A549 treated with Hydrocortisone at 1 μM for 4 hours (cell line): ENCODE results near the gene ANOS1. TPM values are rescaled to one million over a fixed set of nuclear protein-coding genes. Genes with fewer than 3 reads are reported as not detected.

ENCODE experiments used
- total RNA-seq: library from RNA; stranded (reverse); fragments of 200-300 nt; extraction: Qiagen RNA extraction; gene quantifications from 5 replicates; pipeline ENCODE4 v1.2.3, GENCODE V29; 2022

The ANOS1 gene, protein sequence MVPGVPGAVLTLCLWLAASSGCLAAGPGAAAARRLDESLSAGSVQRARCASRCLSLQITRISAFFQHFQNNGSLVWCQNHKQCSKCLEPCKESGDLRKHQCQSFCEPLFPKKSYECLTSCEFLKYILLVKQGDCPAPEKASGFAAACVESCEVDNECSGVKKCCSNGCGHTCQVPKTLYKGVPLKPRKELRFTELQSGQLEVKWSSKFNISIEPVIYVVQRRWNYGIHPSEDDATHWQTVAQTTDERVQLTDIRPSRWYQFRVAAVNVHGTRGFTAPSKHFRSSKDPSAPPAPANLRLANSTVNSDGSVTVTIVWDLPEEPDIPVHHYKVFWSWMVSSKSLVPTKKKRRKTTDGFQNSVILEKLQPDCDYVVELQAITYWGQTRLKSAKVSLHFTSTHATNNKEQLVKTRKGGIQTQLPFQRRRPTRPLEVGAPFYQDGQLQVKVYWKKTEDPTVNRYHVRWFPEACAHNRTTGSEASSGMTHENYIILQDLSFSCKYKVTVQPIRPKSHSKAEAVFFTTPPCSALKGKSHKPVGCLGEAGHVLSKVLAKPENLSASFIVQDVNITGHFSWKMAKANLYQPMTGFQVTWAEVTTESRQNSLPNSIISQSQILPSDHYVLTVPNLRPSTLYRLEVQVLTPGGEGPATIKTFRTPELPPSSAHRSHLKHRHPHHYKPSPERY
- total RNA-seq = 0.02 to 0.10 TPM (median 0.05 TPM) in 5 replicates

DNA sequence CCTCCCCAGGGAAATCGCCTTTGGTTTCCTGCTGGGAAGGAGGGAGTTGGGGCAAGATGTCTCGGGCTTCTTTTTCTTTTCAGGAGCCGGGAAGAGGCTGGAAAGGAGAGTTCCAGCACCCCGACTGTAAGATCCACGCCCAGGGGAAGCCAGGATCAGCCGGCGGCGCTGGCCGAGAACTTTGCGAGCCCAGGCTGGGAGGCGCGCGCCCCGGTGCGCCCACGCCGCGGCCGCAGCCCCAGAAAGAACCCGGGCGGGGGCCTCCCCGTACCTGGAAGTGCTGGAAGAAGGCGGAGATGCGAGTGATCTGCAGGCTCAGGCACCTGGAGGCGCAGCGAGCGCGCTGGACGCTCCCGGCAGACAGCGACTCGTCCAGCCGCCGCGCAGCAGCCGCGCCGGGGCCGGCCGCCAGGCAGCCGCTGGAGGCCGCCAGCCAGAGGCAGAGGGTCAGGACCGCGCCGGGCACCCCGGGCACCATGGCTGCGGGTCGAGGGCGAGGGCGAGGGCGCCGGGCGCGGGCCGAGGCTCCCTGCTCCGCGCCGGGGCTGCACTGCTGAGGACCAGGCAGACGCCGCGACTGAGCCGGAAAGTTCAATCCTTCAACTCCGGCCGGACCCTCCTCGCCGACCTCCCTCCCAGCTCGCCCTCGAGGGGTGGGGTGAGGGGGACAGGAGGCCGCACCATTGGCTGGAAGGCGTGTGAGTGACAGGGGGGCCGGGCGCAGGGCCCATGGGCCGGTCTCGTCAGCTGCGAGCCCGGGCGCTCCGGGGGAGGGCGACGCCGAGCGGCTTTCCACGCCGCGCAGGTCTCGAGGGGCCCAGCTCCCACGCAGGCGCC is at the start of gene ANOS1:
ANOS1 (minus strand) TSS at position 579 of the 837 bp plus-strand sequence; CDS start at position 478, 101 bp downstream.

Other genes with a start within 250 kb of the ANOS1 start
- not detected in 5 replicates for gene FAM9A, start 69.2 kb upstream of the ANOS1 start, total RNA-seq